ENCODE data around the gene SCARB2. TPM values are rescaled to one million over a fixed set of nuclear protein-coding genes. Genes with fewer than 3 reads are reported as not detected.

SCARB2 gene
- total RNA-seq, 2 donors from 2014 or later: 74.5 to 167 TPM

DNA sequence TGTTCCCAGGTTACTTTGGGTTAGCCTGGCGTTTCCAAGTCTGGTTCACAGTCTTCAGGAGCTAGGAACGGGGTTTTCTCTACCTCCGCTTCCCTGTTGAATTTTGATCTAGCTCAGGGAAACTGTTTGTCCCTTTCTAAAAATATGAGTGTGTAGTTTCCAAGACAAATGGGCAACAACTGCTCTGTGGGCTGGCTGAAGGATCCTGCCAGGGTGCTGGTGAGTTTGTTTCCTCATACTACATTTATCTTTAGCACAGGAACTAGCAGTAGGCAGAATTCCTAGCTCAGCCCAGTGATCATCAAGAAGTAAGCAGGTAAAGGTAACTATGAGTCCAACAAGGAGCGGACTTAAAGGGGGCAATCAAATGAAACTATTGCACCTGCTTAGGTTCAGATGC, 24.6 kb upstream of the SCARB2 start:
- Histone ChIP-seq H3K36me3 (replicated peaks in 1 of 2; ENCODE audit: insufficient read depth in 1 of 2, low read depth in 2 of 2) (no peaks in the 10 kb centered on the region), H3K9me3 (no peaks in the 10 kb centered on the region), H3K4me1 (peaks cover 49% of the 10 kb centered on the region), H3K4me3 (no peak overlapping the region), H3K27ac (peak overlapping the region; percentile 52 to 85 (median 58)), H3K27me3 (no peaks in the 10 kb centered on the region)
- DNase-seq: peak in 2 of 4 donors; percentile 41 to 50
- peak; percentile 18 for ATAC-seq
- TF ChIP-seq, protein P1, sequence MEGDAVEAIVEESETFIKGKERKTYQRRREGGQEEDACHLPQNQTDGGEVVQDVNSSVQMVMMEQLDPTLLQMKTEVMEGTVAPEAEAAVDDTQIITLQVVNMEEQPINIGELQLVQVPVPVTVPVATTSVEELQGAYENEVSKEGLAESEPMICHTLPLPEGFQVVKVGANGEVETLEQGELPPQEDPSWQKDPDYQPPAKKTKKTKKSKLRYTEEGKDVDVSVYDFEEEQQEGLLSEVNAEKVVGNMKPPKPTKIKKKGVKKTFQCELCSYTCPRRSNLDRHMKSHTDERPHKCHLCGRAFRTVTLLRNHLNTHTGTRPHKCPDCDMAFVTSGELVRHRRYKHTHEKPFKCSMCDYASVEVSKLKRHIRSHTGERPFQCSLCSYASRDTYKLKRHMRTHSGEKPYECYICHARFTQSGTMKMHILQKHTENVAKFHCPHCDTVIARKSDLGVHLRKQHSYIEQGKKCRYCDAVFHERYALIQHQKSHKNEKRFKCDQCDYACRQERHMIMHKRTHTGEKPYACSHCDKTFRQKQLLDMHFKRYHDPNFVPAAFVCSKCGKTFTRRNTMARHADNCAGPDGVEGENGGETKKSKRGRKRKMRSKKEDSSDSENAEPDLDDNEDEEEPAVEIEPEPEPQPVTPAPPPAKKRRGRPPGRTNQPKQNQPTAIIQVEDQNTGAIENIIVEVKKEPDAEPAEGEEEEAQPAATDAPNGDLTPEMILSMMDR (IDR thresholded peaks at IDR 0.05): no peak
- TF ChIP-seq POLR2A (IDR thresholded peaks at IDR 0.05): no peak
- 74 to 82% methylated on average over 4 of the region's 4 CpGs for WGBS, 2 donors
- intact Hi-C loops (cut with DNase I): no loop called here

DNA sequence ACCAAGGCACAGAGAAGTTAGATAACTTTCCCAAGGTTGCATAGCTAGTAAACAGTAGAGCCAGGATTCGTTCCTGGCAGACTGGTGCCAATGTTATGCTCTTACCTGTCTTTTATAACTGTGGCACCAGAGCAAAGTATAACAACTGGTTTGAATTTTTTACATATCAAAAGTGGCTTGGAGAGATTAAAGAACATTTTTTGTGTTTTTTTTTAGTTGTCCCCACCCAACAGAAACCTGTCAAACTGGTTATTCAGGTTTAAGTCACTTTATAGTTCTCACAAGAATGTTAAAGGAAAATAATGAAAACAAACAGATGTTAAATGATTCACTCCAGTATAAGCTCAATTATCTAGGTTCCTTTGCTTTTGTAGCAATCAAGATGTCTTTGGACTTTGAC, 22.3 kb upstream of the SCARB2 start:
- H3K27me3 ChIP-seq: no peaks in the 10 kb centered on the region
- H3K4me1 ChIP-seq: peaks cover 66% of the 10 kb centered on the region
- ATAC-seq (peak; percentile 93), DNase-seq (peak; percentile 55 to 73 (median 64))
- peak overlapping the region; percentile 79 to 87 (median 82) for H3K27ac ChIP-seq
- intact Hi-C loops (cut with DNase I): no loop called here
- TF ChIP-seq POLR2A (IDR thresholded peaks at IDR 0.05): no peak
- TF ChIP-seq, protein P1 (IDR thresholded peaks at IDR 0.05): no peak
- 7 to 13% methylated on average over 1 of the region's 1 CpG for WGBS, 2 donors
- H3K9me3 ChIP-seq: no peaks in the 10 kb centered on the region
- no peaks in the 10 kb centered on the region for H3K36me3 ChIP-seq (replicated peaks in 1 of 2; ENCODE audit: insufficient read depth in 1 of 2, low read depth in 2 of 2)
- no peak overlapping the region for H3K4me3 ChIP-seq

DNA sequence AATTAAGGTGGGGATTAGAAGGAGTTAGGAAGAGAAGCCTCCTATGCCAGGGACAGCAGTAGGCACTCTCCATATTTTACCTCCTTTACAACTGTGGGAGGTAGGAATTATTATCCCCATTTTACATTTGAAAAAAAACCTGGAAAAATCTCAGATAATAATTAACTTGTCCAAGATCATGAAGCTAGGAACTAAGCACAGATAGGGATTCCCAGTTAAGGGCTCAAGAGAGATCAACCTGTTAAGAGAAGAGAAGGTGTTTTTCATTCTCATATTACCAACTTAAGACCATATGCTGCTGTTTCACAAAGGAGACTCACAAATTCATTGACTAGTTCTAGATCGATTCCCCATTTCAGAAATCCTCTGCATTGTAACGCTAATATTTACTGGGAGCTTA, 21.8 kb upstream of the SCARB2 start:
- H3K27ac ChIP-seq: peak overlapping the region; percentile 79 to 87 (median 82)
- H3K4me3 ChIP-seq: no peak overlapping the region
- DNase-seq (no peak), ATAC-seq (peak; percentile 2)
- no peaks in the 10 kb centered on the region for H3K36me3 ChIP-seq (replicated peaks in 1 of 2; ENCODE audit: insufficient read depth in 1 of 2, low read depth in 2 of 2)
- WGBS, 2 donors: 14 to 18% methylated on average over 2 of the region's 2 CpGs
- intact Hi-C loops (cut with DNase I): no loop called here
- TF ChIP-seq, protein P1 (IDR thresholded peaks at IDR 0.05): no peak
- no peak for TF ChIP-seq POLR2A (IDR thresholded peaks at IDR 0.05)
- peaks cover 66% of the 10 kb centered on the region for H3K4me1 ChIP-seq
- no peaks in the 10 kb centered on the region for H3K27me3 ChIP-seq
- no peaks in the 10 kb centered on the region for H3K9me3 ChIP-seq

DNA sequence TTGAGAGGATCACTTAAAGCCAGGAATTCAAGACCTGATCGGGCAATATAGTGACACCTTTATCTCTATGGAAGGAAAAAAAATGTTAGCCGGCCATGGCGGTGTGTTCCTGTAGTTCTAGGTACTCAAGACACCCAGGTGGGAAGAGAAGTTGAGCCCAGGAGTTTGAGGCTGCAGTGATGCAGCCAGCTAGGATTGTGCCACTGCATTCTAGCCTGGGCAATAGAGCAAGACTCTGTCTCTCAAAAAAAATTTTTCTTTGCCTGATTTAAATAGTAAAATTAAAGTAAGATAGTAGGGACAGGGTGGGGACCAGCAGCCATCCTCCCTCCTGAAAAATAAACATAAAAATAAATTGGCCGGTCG, 21.0 kb upstream of the SCARB2 start:
- ATAC-seq: no peak
- Histone ChIP-seq H3K27me3 (no peaks in the 10 kb centered on the region), H3K27ac (peak overlapping the region in 2 of 4 donors; percentile 79 to 85), H3K4me3 (no peak overlapping the region), H3K9me3 (no peaks in the 10 kb centered on the region), H3K36me3 (replicated peaks in 1 of 2; ENCODE audit: insufficient read depth in 1 of 2, low read depth in 2 of 2) (no peaks in the 10 kb centered on the region), H3K4me1 (peaks cover 66% of the 10 kb centered on the region)
- no peak for DNase-seq
- TF ChIP-seq POLR2A (IDR thresholded peaks at IDR 0.05): no peak
- TF ChIP-seq, protein P1 (IDR thresholded peaks at IDR 0.05): no peak
- 71 to 82% methylated on average over 5 of the region's 5 CpGs for WGBS, 2 donors
- intact Hi-C loops (cut with DNase I): no loop called here

DNA sequence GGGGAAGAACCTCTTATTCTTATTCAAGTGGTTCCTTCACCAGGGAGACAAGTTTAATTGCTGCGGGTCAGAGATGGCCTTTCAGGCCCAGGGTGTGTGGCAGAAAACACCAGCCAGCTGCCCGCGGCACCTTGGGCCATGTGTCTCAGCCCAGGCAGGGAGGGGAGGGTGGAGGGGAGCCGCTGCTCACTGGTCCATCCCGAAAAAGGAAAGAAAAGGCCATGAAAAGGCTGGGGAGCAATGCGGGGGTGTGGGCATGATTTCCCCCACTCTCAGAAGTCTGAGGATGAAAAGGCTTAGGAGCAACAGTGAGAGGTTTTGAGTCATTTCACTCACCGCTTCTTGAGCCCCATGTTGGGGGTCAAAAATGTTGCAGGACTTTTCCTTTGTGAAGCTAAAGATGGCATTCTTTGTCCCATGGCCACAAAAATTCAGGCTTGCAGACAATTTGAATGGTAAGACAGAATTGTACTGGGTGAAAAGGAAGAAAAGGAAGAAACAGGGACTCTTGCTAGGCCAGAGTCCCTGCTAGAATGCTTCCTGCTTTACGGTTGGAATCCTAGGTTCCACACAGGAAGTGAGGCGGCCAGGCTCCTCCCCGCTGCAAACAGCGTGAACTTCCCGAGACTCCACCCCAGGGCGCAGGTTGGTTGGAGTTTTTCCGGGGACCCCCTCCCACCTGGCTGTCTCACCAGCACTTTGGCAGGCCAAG, 20.5 kb upstream of the SCARB2 start:
- no peak for DNase-seq
- ATAC-seq: no peak
- TF ChIP-seq POLR2A (IDR thresholded peaks at IDR 0.05): no peak
- TF ChIP-seq, protein P1 (IDR thresholded peaks at IDR 0.05): no peak
- 90 to 92% methylated on average over 14 of the region's 14 CpGs for WGBS, 2 donors
- H3K36me3 ChIP-seq (replicated peaks in 1 of 2; ENCODE audit: insufficient read depth in 1 of 2, low read depth in 2 of 2): no peaks in the 10 kb centered on the region
- no peaks in the 10 kb centered on the region for H3K27me3 ChIP-seq
- intact Hi-C loops (cut with DNase I): no loop called here
- no peaks in the 10 kb centered on the region for H3K9me3 ChIP-seq
- peak overlapping the region in 2 of 4 donors; percentile 79 to 85 for H3K27ac ChIP-seq
- peaks cover 66% of the 10 kb centered on the region for H3K4me1 ChIP-seq
- H3K4me3 ChIP-seq: no peak overlapping the region
